Germinal center (tissue), 1 donor: Measurements from ENCODE around the gene SMARCC1.
"Not testable (repeated sequence)": the region's sequence is repeated elsewhere in the genome, so short reads cannot be mapped to it uniquely, and the experiment has no call there.

ENCODE experiments used
- DNase-seq: peaks from one replicate; pipeline ENCODE4 v3.0.0; 2012; ENCODE audit warnings: mixed read lengths, low spot score

SMARCC1 gene

DNA sequence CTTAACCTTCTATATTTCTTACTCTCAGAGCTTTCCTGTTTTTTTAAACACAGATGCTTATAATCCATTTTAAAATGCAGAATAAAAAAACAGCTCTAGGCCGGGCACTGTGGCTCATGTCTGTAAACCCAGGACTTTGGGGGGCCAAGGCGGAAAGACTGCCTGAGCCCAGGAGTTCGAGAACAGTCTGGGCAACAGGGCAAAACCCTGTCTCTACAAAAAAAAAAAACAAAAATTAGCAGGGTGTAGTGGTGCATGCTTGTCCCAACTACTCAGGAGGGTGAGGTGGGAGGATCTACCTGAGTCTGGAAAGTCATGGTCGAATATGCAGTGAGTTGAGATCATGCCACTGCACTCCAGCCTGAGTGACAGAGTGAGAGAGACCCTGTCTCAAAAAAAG, 15.5 kb downstream of the SMARCC1 start:
- no peak for DNase-seq

DNA sequence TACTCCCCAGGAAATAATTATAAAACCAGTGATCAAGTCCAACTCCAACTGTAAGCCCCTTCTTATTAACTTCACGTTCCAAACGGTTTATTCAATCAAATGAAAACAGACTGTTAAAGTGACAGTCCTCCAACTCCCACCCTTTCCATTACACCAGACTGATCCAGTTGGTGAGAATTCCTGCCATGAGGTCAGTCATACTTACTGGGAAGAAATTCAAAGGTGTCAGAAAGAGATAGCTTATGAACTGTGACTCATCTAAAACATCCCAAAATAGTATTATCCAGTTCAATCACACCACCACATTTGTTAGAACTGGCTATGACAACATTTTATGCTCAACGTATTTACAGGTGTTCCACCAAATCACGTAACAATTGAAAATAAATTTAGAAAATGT, 19.5 kb downstream of the SMARCC1 start:
- no peak for DNase-seq

DNA sequence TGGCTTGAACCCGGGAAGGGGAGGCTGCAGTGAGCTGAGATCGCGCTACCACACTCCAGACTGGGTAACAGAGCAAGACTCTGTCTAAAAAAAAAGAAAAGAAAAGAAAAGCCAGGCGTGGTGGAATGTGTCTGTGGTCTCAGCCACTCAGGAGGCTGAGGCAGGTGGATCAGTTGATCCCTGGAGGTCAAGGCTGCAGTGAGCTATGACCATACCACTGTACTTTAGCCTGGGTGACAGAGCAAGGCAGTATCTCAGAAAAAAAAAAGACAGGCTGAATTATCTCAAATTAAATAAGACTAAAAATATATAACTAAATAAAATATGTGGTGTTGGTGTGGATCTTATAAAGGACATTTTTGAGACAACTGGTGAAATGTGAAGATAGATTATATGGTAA, 20.6 kb downstream of the SMARCC1 start:
- no peak for DNase-seq

DNA sequence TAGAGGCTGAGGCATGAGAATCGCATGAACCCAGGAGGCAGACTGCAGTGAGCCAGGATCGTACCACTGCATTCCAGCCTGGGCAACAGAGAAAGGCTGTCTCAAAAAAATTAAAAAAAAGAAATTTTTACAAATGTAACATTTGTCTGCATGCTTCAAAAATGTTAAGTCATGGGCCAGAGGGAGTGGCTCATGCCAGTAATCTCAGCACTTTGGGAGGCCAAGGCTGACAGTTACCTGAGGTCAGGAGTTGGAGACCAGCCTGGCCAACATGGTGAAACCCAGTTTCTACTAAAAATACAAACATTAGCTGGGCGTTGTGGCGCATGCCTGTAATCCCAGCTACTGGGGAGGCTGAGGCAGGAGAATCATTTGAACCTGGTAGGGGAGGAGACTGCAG, 21.5 kb downstream of the SMARCC1 start:
- not testable (repeated sequence) for DNase-seq

DNA sequence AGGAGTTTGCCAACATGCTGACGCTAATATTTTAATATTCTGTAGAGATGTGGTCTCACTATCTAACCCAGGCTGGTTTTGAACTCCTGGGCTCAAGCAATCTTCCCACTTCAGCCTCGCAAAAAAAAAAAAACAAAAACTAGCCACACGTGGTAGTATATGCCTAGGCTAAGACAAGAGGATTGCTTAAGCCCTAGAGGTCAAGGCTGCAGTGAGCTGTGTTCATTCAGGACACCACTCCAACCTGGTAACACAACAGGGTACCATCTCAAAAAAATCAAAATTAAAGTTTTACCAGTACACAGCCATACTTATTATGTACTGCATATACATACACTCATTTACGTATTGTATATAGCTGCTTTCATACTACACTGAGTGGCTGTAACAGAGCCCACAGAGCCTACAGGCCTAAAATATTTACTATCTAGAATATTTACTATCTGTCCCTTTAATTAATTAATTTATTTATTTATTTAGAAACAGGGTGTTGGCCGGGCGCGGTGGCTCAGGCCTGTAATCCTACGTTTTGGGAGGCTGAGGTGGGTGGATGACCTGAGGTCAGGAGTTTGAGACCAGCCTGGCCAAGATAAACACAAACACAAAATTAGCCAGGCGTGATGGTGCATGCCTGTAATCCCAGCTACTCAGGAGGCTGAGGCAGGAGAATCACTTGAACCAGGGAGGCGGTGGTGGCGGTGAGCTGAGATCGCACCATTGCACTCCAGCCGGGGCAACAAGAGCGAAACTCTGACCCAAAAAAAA, 23.2 kb downstream of the SMARCC1 start:
- no peak for DNase-seq

DNA sequence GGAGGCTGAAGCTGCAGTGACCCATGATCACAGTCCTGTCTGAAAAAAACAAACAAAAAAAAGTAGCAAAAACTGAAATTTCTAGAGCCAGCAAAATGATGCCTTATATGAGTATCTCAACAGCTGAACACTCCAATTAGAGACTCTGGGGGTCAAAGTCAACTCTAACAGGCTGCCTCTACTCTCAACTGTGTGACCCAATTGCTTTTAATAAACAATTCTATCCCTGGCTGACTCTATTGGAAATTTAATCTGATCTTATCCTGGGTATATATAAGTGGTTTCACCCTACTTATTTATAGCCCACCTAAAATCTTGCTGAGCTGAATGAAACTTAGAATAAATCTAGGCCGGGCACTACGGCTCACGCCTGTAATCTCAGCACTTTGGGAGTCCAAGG, 29.0 kb downstream of the SMARCC1 start:
- no peak for DNase-seq

DNA sequence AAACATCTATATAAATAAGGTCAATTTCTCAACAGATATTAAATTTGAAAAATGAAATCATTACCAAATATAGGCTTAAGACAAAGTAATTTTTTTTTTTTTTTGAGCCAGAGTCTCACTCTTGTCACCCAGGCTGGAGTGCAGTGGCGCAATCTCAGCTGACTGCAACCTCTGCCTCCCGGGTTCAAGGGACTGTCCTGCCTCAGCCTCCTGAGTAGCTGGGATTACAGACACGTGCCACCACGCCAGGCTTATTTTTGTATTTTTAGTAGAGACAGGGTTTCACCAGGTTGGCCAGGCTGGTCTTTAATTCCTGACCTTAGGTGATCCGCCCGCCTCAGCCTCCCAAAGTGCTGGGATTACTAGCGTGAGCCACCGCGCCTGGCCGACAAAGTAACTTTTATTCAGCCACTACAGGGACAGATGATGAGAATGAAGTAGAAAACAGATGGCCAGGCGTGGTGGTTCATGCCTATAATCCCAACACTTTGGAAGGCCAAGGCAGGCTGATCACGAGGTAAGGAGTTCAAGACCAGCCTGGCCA, 30.8 kb downstream of the SMARCC1 start:
- DNase-seq: not testable (repeated sequence)

DNA sequence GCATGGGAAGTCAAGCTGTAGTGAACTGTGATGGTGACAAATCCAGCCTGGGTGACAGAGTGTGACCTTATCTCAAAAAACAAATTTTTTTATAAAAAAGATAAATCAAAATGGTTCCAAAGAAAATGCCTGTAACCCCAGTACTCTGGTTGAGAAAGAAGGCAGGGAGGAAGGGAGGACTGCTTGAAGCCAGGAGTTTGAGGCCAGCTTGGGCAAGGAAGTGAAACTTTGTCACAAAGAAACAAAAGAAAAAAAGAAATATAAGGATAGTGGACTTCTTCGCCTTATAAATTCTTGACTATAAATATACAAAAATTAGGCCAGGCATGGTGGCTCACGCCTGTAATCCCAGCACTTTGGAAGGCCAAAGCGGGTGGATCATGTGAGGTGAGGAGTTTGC, 34.1 kb downstream of the SMARCC1 start:
- DNase-seq: no peak

DNA sequence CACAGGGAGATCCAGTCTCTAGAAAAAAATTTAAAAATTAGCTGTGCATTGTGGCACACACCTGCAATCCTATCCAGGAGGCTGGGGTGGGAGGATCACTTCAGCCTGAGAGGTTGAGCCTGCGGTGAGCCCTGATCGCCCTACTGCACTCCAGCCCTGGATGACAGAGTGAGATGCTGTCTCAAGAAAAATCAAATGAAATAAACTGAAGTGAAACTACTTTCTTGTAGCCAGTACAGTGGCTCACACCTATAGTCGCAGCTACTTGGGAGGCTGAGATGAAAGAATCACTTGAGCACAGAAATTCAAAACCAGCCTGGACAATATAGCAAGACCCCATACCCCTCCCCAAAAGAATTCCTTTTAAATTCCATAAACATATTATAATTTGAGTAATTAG, 35.4 kb downstream of the SMARCC1 start:
- DNase-seq: no peak

DNA sequence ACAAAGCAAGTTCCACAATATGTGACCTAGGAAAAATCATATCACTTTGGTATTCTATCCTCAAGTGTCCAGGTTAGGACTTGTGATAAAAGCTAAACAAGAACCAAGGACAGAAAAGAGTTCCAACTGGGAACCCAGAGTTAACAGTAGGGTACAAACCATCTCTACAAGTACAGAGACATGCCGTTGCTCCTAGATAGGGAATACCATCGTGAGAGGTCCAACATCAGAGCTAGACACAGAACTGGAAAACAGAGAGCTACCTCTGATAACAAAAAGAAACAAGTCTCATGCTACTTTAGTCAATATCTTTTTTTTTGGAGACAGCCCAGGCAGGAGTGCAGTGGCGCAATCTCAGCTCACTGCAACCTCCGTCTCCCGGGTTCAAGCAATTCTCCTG, 37.8 kb downstream of the SMARCC1 start:
- no peak for DNase-seq

DNA sequence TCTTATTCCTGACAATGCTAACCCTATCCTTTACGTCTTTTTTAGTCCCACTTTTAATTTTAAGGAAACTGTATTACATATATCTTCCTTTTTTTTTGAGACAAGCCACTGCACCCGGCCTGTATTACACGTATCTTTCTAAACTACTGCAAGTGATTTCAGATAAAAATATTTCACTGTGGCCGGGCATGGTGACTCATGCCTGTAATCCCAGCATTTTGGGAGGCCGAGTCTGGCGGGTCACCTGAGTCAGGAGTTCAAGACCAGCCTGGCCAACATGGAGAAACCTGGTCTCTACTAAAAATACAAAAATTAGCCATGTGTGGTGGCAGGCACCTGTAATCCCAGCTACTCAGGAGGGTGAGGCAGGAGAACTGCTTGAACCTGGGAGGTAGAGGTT, 38.3 kb downstream of the SMARCC1 start:
- not testable (repeated sequence) for DNase-seq

DNA sequence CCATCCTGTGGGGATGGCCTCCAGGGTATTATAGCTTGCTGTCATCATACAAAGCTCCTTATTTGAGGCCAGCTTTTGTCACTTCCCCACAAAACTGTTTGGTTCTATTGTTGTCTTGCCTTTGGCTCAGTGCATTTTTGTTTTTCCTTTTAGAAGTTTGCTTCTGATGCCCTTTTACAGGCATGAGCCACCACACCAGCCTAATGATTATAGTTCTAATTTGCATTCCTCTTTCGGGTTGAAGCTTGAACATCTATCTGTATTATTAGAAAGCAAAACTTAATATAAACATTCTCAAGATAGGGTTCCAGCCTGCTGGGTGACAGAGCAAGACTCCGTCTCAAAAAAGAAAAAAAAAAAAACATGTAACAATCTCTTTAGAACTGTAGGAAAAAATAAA, 39.8 kb downstream of the SMARCC1 start:
- no peak for DNase-seq

DNA sequence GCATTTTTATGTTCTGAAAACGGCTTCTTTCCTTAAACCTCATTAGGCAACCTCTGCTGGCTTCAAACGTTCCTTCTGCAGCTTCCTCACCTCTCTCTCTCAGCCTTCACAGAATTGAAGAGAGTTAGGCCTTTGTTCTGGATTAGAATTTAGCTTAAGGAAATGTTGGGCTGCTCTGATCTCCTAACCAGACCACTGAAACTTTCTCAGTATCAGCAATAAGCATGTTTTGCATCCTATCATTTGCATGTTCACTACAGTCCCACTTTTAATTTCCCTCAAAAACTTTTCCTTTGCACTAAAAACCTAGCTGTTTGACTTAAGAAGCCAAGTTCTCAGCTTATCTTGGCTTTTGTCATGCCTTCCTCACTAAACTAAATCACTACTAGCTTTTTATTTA, 49.5 kb downstream of the SMARCC1 start:
- DNase-seq: no peak

DNA sequence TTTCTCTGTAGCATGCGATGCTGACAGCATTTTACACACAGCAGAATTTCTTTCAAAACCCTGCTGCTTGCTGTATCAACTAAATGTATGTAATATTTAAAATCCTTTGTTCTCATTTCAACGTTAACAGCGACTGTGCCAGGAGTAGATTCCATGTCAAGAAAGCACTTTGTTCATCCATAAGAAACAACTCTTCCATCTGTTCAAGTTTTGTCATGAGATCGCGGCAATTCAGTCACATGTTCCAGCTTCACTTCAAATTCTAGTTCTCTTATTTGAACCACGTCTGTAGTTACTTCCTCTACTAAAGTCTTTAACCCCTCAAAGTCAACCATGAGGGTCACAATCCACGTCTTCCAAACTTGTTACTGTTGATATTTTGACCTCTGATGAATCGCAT, 50.6 kb downstream of the SMARCC1 start:
- DNase-seq: no peak

DNA sequence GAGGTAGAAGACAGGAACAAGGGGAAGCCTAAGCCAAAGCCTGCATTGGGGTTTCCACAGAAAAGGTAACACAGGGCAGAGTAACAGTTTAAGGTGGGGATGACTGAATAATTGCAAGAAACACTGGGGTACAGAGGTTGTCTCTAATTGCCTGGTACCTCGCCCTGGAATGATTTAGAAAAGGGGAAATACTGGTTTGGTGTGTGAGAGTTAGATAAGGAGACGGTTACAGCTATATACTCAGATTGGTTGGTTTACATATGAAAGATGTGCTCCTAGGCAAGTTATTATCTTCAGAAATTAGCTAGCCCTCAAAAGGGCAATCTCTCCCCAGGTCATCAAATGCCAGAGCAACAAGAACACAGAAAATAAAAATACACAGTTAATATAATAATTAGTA, 58.8 kb downstream of the SMARCC1 start:
- DNase-seq: no peak

DNA sequence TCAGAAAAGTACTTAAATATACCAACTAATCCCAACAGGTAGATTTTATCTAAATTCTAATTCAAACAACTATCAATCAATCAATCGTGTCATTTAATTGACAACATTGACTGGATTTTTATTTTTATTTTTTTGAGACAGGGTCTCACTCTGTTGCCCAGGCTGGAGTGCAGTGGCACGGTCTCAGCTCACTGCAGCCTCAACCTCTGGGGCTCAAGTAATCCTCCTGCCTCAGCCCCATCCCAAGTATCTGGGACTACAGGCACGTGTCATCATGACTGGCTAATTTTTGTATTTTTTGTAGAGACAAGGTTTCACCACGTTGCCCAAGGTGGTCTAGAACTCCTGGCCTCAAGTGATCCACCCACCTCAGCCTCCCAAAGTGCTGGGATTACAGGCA, 64.2 kb downstream of the SMARCC1 start:
- not testable (repeated sequence) for DNase-seq

DNA sequence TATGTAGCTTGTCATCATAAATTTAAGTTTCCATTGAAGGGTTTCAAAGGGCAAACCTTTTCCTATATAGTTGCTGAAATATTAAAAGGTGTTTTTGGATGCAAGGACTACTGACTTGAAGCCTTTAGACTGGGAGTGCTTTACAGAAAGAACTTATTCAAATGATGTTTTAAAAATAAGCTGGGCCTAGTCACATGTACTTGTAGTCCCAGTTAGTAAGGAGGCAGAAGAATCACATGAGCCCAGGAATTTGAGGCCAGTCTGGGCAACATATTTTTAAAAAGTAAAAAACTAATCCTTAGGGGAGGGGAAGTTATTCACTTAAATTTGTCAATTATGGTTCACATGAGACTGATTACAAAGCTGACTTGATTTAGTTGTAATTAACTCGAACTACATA, 65.0 kb downstream of the SMARCC1 start:
- DNase-seq: no peak

DNA sequence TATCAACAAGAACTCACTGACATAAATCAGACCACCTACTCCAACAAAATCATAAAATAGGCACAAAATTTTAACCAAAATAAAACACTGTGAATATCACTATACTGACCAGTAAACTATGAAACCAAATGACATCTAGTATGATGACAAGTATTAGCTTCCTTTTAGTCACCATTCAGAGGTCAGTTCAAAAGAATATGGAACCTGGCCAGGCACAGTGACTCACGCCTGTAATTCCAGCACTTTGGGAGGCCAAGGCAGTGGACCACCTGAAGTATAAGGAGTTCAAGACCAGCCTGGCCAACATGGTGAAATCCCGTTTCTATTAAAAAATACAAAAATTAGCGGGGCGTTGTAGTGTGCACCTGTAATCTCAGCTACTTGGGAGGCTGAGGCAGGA, 65.8 kb downstream of the SMARCC1 start:
- DNase-seq: no peak

DNA sequence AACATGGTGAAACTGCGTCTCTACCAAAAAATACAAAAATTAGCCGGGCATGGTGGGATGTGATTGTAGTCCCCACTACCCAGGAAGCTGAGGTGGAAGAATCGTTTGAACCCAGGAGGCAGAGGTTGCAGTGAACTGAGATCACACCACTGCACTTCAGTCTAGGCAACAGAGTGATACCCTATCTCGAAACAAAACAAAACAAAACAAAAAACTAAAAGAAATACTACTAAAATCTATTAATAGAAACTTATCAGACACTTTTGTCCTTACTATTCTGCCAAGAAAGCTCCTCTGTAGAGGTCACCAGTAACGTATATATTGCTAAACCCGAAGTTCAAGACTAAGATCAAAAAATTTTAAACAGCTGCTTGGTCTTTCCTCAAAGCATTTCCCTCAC, 67.1 kb downstream of the SMARCC1 start:
- DNase-seq: no peak

DNA sequence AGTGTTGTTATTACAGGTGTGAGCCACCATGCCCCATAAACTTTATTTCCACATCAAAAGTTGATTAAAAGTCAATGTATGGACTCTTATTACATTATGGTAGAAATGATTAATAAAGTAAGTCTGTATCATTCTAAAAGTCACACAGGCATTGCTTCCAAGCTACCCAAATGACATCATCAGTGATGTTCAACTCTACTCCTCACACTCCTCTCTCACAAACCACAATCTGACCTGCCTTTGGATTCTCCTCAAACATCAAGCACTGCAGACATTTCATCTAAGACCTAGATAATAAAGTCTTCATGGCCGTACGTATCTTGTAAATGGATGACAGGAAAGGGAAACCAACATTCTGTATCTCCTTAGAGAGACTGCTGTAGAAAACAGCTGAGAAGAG, 68.0 kb downstream of the SMARCC1 start:
- no peak for DNase-seq

DNA sequence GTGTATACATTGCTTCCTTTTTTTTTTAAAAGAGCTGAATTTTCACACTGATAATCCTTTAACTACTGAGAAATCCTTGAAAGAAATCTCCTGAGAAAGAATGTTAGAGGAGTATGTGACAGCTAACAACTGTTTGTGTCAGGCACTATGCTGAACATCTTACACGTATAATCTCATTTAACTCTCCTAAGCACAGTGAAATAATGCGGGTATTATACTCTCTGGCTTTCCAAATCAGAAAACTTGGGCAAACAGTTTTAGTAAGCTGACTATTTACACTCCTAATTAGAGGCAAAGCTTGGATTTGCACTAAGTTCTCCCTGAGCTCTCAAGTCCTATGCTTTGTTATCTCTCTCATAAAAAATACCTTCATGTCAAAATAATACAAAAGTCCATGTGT, 69.3 kb downstream of the SMARCC1 start:
- DNase-seq: no peak

DNA sequence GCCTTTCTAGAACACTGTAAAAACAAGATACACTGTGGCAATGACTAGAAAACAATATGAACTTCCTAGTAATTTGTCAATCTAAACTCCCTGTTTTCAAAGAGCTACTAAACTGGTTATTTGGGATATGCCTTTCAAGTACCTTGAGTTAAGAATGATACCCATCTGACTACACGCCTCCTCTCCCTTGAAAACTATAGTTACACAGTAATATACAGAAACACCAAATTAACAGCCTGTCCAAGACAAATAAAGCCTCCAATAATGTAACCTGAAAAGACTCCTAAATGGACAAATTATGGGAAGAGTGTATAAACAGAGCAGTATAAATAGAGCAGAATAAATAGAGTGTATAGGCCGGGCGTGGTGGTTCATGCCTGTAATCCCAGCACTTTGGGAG, 70.1 kb downstream of the SMARCC1 start:
- DNase-seq: no peak

DNA sequence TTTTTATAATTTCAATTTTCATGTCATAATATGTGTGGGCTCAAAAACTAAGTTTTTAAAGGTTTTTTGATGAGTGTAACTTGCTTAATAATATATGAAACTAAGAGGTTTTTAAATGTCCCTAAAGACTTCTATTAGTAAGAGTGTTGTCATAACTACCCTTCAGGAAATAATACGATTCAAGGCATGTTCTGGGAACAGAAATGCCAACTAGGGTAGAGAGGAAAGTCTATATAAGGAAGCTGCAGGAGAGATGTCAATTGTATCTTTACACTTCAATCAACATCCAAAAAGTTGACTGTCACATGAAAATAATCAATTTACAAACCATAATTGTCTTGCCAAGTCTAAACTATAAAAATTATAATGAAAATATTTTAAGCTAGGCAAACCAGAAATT, 76.3 kb downstream of the SMARCC1 start:
- DNase-seq: no peak

DNA sequence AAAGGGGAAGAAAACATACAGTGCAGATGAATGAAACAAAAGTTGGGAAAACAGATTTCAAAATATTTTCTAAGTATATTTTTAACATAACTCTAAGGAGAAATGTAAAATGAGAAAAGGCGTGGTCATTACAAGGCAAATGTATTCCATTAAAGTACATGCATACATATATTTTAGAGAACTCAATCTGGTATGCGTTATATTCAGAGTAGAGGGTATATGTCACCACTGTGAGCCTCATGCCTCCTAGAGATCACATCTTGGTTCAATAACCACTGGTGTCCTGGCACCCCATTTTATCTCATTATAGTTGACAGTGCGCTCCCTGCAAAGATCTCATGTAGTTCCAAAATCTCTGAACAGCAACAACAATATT, 77.5 kb downstream of the SMARCC1 start:
- no peak for DNase-seq
